VCaP (cell line): Measurements from ENCODE around the gene TCF25.

ENCODE experiments used
- H3K27ac ChIP-seq: fragments of 450-650 bp; 2 replicates; pipeline ENCODE4 v1.5.1; 2017
- TF ChIP-seq, protein P1 (sequence below): fragments of 450-650 bp; conservative IDR thresholded peaks from 2 replicates; pipeline ENCODE4 v1.5.1; 2017; ENCODE audit warnings: mild to moderate bottlenecking, moderate library complexity

The TCF25 gene

DNA sequence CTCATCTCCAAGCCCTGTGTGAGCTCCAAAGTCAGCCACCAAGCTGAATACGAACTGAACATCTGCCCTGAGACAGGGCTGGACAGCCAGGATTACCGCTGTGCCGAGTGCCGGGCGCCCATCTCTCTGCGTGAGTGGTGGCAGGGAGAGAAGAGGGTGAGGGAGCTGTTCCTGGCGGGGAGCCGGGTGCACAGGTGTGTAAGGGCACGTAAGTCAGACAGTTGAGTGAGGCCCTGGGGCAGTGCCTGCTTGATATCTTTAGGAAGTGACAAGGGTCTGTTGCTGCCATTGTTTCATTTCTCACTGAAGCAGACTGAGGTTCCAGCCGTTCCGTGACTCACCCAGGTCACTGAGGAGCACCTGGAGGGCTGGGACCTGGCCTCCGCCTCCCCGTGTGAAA lies 87.6 kb downstream of the TCF25 start:
- TF ChIP-seq, protein P1, sequence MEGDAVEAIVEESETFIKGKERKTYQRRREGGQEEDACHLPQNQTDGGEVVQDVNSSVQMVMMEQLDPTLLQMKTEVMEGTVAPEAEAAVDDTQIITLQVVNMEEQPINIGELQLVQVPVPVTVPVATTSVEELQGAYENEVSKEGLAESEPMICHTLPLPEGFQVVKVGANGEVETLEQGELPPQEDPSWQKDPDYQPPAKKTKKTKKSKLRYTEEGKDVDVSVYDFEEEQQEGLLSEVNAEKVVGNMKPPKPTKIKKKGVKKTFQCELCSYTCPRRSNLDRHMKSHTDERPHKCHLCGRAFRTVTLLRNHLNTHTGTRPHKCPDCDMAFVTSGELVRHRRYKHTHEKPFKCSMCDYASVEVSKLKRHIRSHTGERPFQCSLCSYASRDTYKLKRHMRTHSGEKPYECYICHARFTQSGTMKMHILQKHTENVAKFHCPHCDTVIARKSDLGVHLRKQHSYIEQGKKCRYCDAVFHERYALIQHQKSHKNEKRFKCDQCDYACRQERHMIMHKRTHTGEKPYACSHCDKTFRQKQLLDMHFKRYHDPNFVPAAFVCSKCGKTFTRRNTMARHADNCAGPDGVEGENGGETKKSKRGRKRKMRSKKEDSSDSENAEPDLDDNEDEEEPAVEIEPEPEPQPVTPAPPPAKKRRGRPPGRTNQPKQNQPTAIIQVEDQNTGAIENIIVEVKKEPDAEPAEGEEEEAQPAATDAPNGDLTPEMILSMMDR = no peak
- no peak overlapping the region for H3K27ac ChIP-seq
